Measurements from ENCODE around the gene SERINC4.

DNA sequence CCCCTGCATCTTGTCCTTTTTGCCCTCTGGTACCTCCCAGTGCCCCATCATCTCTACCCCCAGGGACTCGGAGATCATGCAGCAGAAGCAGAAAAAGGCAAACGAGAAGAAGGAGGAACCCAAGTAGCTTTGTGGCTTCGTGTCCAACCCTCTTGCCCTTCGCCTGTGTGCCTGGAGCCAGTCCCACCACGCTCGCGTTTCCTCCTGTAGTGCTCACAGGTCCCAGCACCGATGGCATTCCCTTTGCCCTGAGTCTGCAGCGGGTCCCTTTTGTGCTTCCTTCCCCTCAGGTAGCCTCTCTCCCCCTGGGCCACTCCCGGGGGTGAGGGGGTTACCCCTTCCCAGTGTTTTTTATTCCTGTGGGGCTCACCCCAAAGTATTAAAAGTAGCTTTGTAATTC lies 6.4 kb downstream of the SERINC4 start:
- TF ChIP-seq HMG20A (CRISPR knock-in tag; conservative IDR thresholded peaks at IDR 0.05) (no peak), TEAD4 (IDR thresholded peaks at IDR 0.05; ENCODE audit: low read length) (no peak), TEAD4 (CRISPR knock-in tag; IDR thresholded peaks at IDR 0.05; ENCODE audit: borderline replicate concordance) (no peak), ARID2 (IDR thresholded peaks at IDR 0.05) (no peak), YBX1 (IDR thresholded peaks at IDR 0.05) (no peak), LARP7 (IDR thresholded peaks at IDR 0.05) (no peak), HNRNPL (IDR thresholded peaks at IDR 0.05; ENCODE audit: low read depth, low read length) (no peak), CEBPG (CRISPR knock-in tag; IDR thresholded peaks at IDR 0.05) (no peak), CEBPG (tag; conservative IDR thresholded peaks at IDR 0.05 in 1 of 2, IDR thresholded peaks at IDR 0.05 in 1 of 2) (no peak), NBN (IDR thresholded peaks at IDR 0.05; ENCODE audit: low read depth) (no peak)
- TF ChIP-seq, protein P1, sequence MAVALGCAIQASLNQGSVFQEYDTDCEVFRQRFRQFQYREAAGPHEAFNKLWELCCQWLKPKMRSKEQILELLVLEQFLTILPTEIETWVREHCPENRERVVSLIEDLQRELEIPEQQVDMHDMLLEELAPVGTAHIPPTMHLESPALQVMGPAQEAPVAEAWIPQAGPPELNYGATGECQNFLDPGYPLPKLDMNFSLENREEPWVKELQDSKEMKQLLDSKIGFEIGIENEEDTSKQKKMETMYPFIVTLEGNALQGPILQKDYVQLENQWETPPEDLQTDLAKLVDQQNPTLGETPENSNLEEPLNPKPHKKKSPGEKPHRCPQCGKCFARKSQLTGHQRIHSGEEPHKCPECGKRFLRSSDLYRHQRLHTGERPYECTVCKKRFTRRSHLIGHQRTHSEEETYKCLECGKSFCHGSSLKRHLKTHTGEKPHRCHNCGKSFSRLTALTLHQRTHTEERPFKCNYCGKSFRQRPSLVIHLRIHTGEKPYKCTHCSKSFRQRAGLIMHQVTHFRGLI (CRISPR knock-in tag; IDR thresholded peaks at IDR 0.05): no peak
- TF ChIP-seq, protein P2, sequence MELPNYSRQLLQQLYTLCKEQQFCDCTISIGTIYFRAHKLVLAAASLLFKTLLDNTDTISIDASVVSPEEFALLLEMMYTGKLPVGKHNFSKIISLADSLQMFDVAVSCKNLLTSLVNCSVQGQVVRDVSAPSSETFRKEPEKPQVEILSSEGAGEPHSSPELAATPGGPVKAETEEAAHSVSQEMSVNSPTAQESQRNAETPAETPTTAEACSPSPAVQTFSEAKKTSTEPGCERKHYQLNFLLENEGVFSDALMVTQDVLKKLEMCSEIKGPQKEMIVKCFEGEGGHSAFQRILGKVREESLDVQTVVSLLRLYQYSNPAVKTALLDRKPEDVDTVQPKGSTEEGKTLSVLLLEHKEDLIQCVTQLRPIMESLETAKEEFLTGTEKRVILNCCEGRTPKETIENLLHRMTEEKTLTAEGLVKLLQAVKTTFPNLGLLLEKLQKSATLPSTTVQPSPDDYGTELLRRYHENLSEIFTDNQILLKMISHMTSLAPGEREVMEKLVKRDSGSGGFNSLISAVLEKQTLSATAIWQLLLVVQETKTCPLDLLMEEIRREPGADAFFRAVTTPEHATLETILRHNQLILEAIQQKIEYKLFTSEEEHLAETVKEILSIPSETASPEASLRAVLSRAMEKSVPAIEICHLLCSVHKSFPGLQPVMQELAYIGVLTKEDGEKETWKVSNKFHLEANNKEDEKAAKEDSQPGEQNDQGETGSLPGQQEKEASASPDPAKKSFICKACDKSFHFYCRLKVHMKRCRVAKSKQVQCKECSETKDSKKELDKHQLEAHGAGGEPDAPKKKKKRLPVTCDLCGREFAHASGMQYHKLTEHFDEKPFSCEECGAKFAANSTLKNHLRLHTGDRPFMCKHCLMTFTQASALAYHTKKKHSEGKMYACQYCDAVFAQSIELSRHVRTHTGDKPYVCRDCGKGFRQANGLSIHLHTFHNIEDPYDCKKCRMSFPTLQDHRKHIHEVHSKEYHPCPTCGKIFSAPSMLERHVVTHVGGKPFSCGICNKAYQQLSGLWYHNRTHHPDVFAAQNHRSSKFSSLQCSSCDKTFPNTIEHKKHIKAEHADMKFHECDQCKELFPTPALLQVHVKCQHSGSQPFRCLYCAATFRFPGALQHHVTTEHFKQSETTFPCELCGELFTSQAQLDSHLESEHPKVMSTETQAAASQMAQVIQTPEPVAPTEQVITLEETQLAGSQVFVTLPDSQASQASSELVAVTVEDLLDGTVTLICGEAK (IDR thresholded peaks at IDR 0.05): no peak
- TF ChIP-seq, protein P2 (CRISPR knock-in tag; IDR thresholded peaks at IDR 0.05): no peak
- TF ChIP-seq, protein P3, sequence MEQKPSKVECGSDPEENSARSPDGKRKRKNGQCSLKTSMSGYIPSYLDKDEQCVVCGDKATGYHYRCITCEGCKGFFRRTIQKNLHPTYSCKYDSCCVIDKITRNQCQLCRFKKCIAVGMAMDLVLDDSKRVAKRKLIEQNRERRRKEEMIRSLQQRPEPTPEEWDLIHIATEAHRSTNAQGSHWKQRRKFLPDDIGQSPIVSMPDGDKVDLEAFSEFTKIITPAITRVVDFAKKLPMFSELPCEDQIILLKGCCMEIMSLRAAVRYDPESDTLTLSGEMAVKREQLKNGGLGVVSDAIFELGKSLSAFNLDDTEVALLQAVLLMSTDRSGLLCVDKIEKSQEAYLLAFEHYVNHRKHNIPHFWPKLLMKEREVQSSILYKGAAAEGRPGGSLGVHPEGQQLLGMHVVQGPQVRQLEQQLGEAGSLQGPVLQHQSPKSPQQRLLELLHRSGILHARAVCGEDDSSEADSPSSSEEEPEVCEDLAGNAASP (IDR thresholded peaks at IDR 0.05): no peak
